ENCODE results near the gene SF1. TPM values are rescaled to one million over a fixed set of nuclear protein-coding genes. Genes with fewer than 3 reads are reported as not detected.

Gene SF1
- total and polyA plus RNA-seq, 2 of the 4 experiments (the other 2 are of a cell fraction): 56.8 to 88.0 TPM

DNA sequence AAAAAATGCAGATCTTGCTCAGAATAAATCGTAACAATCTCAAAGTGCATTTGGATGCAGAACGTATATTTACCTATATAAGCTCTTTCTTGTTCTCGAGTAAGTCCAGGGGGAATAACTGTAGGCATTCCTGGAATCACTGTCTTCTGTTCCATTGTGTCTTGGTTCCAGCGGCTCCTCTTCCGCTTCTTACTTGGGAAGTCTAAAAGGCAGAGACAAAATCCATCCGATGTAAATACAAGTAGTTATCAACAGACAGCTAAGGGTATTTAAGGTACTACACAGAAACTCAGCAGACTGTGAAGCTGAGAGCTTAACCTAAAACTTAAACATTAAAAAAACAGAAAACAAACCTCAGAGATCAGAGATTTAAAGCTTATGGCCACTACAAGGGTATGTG, 1.9 kb downstream of the SF1 start:
- Histone ChIP-seq H4K91ac (ENCODE audit: insufficient read depth, low read depth, low read length) (no peak overlapping the region), H3K9me1 (ENCODE audit: insufficient read depth, low read length) (no peaks in the 10 kb centered on the region; the same call in 1 of the 2 replicates), H2AK9ac (replicated peaks; ENCODE audit: low read depth, low read length, poor library complexity) (no peak overlapping the region), H3K4me2 (ENCODE audit: low read depth, low read length) (peak overlapping the region; percentile 98; the same call in 1 of the 2 replicates), H4K8ac (ENCODE audit: low read depth in 2 of 2, low read length in 2 of 2) (no peak overlapping the region), H4K20me1 (ENCODE audit: insufficient read depth, low read length) (peaks cover 56% of the 10 kb centered on the region), H3K36me3 (ENCODE audit: control insufficient read depth, insufficient read depth, low read length) (peaks cover 37% of the 10 kb centered on the region), H2BK20ac (ENCODE audit: low read depth, low read length) (no peak overlapping the region), H2AFZ (replicated peaks; ENCODE audit: low read length, poor library complexity) (no peak overlapping the region), H3K4ac (ENCODE audit: low read depth, low read length) (no peak overlapping the region), H2BK120ac (ENCODE audit: low read depth, low read length) (no peak overlapping the region), H3K4me1 (ENCODE audit: control insufficient read depth, insufficient read depth, low read length) (peaks cover 2% of the 10 kb centered on the region), H3K4me3 (ENCODE audit: insufficient read depth, low read depth, low read length) (no peak overlapping the region), H3K9ac (ENCODE audit: low read depth, low read length) (peak overlapping the region; percentile 78; the same call in 1 of the 2 replicates), H3K9me3 (ENCODE audit: control insufficient read depth, insufficient read depth, low read length) (no peaks in the 10 kb centered on the region), H3K18ac (ENCODE audit: low read depth, low read length) (no peak overlapping the region), H3K79me1 (ENCODE audit: low read depth in 1 of 2, low read length in 2 of 2) (peaks cover 21 to 59% of the 10 kb centered on the region in 2 experiments), H3K27me3 (ENCODE audit: control insufficient read depth, insufficient read depth, low read length) (no peaks in the 10 kb centered on the region), H3K23ac (ENCODE audit: low read depth, low read length) (peak overlapping the region; percentile 48; the same call in 1 of the 2 replicates), H2AK5ac (ENCODE audit: low read depth, low read length) (no peak overlapping the region), H2BK15ac (ENCODE audit: low read depth, low read length) (no peak overlapping the region), H3K14ac (replicated peaks; ENCODE audit: low read depth, low read length) (no peak overlapping the region), H2BK5ac (ENCODE audit: low read depth, low read length, poor library complexity, severe bottlenecking) (no peak overlapping the region), H3K56ac (ENCODE audit: extremely low read depth, insufficient read depth, low read length) (no peak overlapping the region), H4K5ac (ENCODE audit: low read depth, low read length) (no peak overlapping the region), H3K27ac (ENCODE audit: insufficient read depth, low read length) (no peak overlapping the region)
- dilution Hi-C loops (cut with HindIII; ENCODE audit: low sequenced_read_pairs, unreplicated experiment): no loop called here
- no peak for ATAC-seq (ENCODE audit: low read depth)
- no peak for DNase-seq
- POLR2A ChIA-PET (ENCODE audit: unreplicated experiment): no interaction called here
- no TSS peak for BruUV-seq (replicated peaks)
- WGBS, 2 experiments (ENCODE audit: extremely low coverage in 2 of 2, insufficient read length in 1 of 2): 78% methylated on average over 4 of the region's 6 CpGs; no CpG with 5 or more reads in 1 of the 2 experiments
- intact Hi-C loops (cut with micrococcal nuclease): no loop called here
- CTCF ChIA-PET: interaction anchor here (1.4 kb wide), 1 partner anchor 13 kb away, joined by 3 read pairs; no protein-coding TSS in a partner anchor
- TF ChIP-seq CEBPB (IDR thresholded peaks at IDR 0.05; ENCODE audit: low read depth, low read length) (no peak), RCOR1 (IDR thresholded peaks at IDR 0.05; ENCODE audit: insufficient replicate concordance, low read length) (no peak), SMC3 (IDR thresholded peaks at IDR 0.05; ENCODE audit: low read depth, low read length) (no peak), POLR2A (IDR thresholded peaks at IDR 0.05; ENCODE audit: low read depth, low read length) (no peak), MAFK (IDR thresholded peaks at IDR 0.05; ENCODE audit: low read depth, low read length) (no peak), FOS (IDR thresholded peaks at IDR 0.05; ENCODE audit: low read depth, low read length) (no peak), RFX5 (IDR thresholded peaks at IDR 0.05; ENCODE audit: low read depth, low read length) (no peak), CHD1 (IDR thresholded peaks at IDR 0.05; ENCODE audit: low read depth, low read length) (no peak), MAZ (IDR thresholded peaks at IDR 0.05; ENCODE audit: borderline replicate concordance, low read depth, low read length) (no peak), NFE2L2 (IDR thresholded peaks at IDR 0.05; ENCODE audit: low read depth, low read length) (no peak)
- TF ChIP-seq, protein P1, sequence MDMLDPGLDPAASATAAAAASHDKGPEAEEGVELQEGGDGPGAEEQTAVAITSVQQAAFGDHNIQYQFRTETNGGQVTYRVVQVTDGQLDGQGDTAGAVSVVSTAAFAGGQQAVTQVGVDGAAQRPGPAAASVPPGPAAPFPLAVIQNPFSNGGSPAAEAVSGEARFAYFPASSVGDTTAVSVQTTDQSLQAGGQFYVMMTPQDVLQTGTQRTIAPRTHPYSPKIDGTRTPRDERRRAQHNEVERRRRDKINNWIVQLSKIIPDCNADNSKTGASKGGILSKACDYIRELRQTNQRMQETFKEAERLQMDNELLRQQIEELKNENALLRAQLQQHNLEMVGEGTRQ (IDR thresholded peaks at IDR 0.05; ENCODE audit: low read depth, low read length): no peak
- TF ChIP-seq, protein P2, sequence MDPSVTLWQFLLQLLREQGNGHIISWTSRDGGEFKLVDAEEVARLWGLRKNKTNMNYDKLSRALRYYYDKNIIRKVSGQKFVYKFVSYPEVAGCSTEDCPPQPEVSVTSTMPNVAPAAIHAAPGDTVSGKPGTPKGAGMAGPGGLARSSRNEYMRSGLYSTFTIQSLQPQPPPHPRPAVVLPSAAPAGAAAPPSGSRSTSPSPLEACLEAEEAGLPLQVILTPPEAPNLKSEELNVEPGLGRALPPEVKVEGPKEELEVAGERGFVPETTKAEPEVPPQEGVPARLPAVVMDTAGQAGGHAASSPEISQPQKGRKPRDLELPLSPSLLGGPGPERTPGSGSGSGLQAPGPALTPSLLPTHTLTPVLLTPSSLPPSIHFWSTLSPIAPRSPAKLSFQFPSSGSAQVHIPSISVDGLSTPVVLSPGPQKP (IDR thresholded peaks at IDR 0.05; ENCODE audit: borderline replicate concordance, low read depth, low read length): no peak
- TF ChIP-seq, protein P3, sequence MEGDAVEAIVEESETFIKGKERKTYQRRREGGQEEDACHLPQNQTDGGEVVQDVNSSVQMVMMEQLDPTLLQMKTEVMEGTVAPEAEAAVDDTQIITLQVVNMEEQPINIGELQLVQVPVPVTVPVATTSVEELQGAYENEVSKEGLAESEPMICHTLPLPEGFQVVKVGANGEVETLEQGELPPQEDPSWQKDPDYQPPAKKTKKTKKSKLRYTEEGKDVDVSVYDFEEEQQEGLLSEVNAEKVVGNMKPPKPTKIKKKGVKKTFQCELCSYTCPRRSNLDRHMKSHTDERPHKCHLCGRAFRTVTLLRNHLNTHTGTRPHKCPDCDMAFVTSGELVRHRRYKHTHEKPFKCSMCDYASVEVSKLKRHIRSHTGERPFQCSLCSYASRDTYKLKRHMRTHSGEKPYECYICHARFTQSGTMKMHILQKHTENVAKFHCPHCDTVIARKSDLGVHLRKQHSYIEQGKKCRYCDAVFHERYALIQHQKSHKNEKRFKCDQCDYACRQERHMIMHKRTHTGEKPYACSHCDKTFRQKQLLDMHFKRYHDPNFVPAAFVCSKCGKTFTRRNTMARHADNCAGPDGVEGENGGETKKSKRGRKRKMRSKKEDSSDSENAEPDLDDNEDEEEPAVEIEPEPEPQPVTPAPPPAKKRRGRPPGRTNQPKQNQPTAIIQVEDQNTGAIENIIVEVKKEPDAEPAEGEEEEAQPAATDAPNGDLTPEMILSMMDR (conservative IDR thresholded peaks at IDR 0.05; ENCODE audit: low read depth, low read length): no peak
- in situ Hi-C loops (cut with MboI; ENCODE audit: low sequenced_read_pairs): no loop called here
